H9 (cell line): ENCODE data around the gene RPL21. TPM values are rescaled to one million over a fixed set of nuclear protein-coding genes. Genes with fewer than 3 reads are reported as not detected.

ENCODE experiments used
- DNase-seq: peaks from one replicate; pipeline ENCODE4 v3.0.0-alpha.2; 2017
- H2AFZ ChIP-seq: one replicate; pipeline ENCODE4 v1.6.1; 2013; ENCODE audit warnings: mild to moderate bottlenecking, low read length, control low read depth, moderate library complexity
- H2AK5ac ChIP-seq: 2 replicates; pipeline ENCODE4 v1.6.1; 2013; ENCODE audit warnings: low read length, control low read depth, mixed read lengths; ENCODE audit not compliant: insufficient read length
- H2BK120ac ChIP-seq: one replicate; pipeline ENCODE4 v1.6.1; 2013; ENCODE audit warnings: low read depth, mild to moderate bottlenecking, low read length, control low read depth, inconsistent platforms; ENCODE audit not compliant: poor library complexity, severe bottlenecking
- H2BK12ac ChIP-seq: 2 replicates; pipeline ENCODE4 v1.6.1; 2013; ENCODE audit warnings: low read length, control low read depth, mixed read lengths, low read depth; ENCODE audit not compliant: insufficient read length
- H2BK15ac ChIP-seq: 2 replicates; pipeline ENCODE4 v1.6.1; 2013; ENCODE audit warnings: low read depth, low read length, control low read depth
- H2BK20ac ChIP-seq: one replicate; pipeline ENCODE4 v1.6.1; 2013; ENCODE audit warnings: low read depth, mild to moderate bottlenecking, low read length, control low read depth, inconsistent platforms; ENCODE audit not compliant: poor library complexity, severe bottlenecking
- H2BK5ac ChIP-seq: 2 replicates; pipeline ENCODE4 v1.6.1; 2013; ENCODE audit warnings: low read length, control low read depth, mixed read lengths; ENCODE audit not compliant: insufficient read length
- H3K14ac ChIP-seq: 2 replicates; pipeline ENCODE4 v1.6.1; 2013; ENCODE audit warnings: low read length, control low read depth; ENCODE audit not compliant: insufficient read depth
- H3K18ac ChIP-seq: 2 replicates; pipeline ENCODE4 v1.6.1; 2013; ENCODE audit warnings: low read depth, mild to moderate bottlenecking, mixed read lengths, low read length, control low read depth; ENCODE audit not compliant: insufficient read length
- H3K23ac ChIP-seq: 2 replicates; pipeline ENCODE4 v1.6.1; 2013; ENCODE audit warnings: low read length, control low read depth, mixed read lengths, low read depth; ENCODE audit not compliant: insufficient read length
- H3K23me2 ChIP-seq: 2 replicates; pipeline ENCODE4 v1.6.1; 2013; ENCODE audit warnings: low read depth, mild to moderate bottlenecking, mixed read lengths, low read length, control low read depth; ENCODE audit not compliant: insufficient read length, poor library complexity, severe bottlenecking
- H3K27ac ChIP-seq: 2 replicates; pipeline ENCODE4 v1.5.1; 2013; ENCODE audit warnings: low read length, control low read depth, mixed read lengths, low read depth; ENCODE audit not compliant: insufficient read length
- H3K27me3 ChIP-seq: 2 replicates; pipeline ENCODE4 v1.6.1; 2013; ENCODE audit warnings: low read length, control low read depth, inconsistent platforms; ENCODE audit not compliant: insufficient read depth
- H3K4ac ChIP-seq: 2 replicates; pipeline ENCODE4 v1.6.1; 2013; ENCODE audit warnings: low read depth, mild to moderate bottlenecking, control low read depth, inconsistent platforms, low read length, moderate library complexity
- H3K4me1 ChIP-seq: 2 replicates; pipeline ENCODE4 v1.6.1; 2013; ENCODE audit warnings: low read length, control low read depth, inconsistent platforms; ENCODE audit not compliant: insufficient read depth
- H3K4me2 ChIP-seq: 2 replicates; pipeline ENCODE4 v1.6.1; 2013; ENCODE audit warnings: low read length, control low read depth, mixed read lengths; ENCODE audit not compliant: insufficient read length, insufficient read depth
- H3K56ac ChIP-seq: 2 replicates; pipeline ENCODE4 v1.6.1; 2013; ENCODE audit warnings: low read depth, mild to moderate bottlenecking, mixed read lengths, low read length, control low read depth; ENCODE audit not compliant: insufficient read length
- H3K79me1 ChIP-seq: 2 replicates; pipeline ENCODE4 v1.6.1; 2013; ENCODE audit warnings: low read depth, mild to moderate bottlenecking, moderate library complexity, low read length, control low read depth, inconsistent platforms; ENCODE audit not compliant: insufficient read depth, poor library complexity, severe bottlenecking
- H3K79me2 ChIP-seq: 2 replicates; pipeline ENCODE4 v1.6.1; 2013; ENCODE audit warnings: low read length, control low read depth, inconsistent platforms; ENCODE audit not compliant: insufficient read depth
- H3K9ac ChIP-seq: 2 replicates; pipeline ENCODE4 v1.6.1; 2013; ENCODE audit warnings: low read length, control low read depth, mixed read lengths; ENCODE audit not compliant: insufficient read length; ENCODE audit errors: extremely low read depth
- H3K9me3 ChIP-seq: one replicate; pipeline ENCODE4 v1.6.1; 2013; ENCODE audit warnings: low read depth, low read length, inconsistent platforms; ENCODE audit not compliant: control insufficient read depth
- H3T11ph ChIP-seq: one replicate; pipeline ENCODE4 v1.6.1; 2013; ENCODE audit warnings: mild to moderate bottlenecking, low read length, control low read depth, inconsistent platforms
- H4K20me1 ChIP-seq: one replicate; pipeline ENCODE4 v1.6.1; 2013; ENCODE audit not compliant: control insufficient read depth, insufficient read length, insufficient read depth
- H4K5ac ChIP-seq: 2 replicates; pipeline ENCODE4 v1.6.1; 2013; ENCODE audit warnings: low read depth, mild to moderate bottlenecking, mixed read lengths, low read length, control low read depth; ENCODE audit not compliant: insufficient read length
- H4K8ac ChIP-seq: replicated peaks from 2 replicates; pipeline ENCODE4 v1.6.1; 2013; ENCODE audit warnings: low read length, control low read depth, mixed read lengths, low read depth; ENCODE audit not compliant: insufficient read length
- H4K91ac ChIP-seq: 2 replicates; pipeline ENCODE4 v1.6.1; 2013; ENCODE audit warnings: low read depth, mild to moderate bottlenecking, moderate library complexity, mixed read lengths, low read length, control low read depth; ENCODE audit not compliant: insufficient read length
- H3K27ac Mint-ChIP-seq, 3 experiments: 2 replicates in 2 of 3; 3 replicates in 1 of 3; pipeline ENCODE4 v1.8.0; 2020 to 2021; ENCODE audit warnings: mixed read lengths in 3 of 3, mild to moderate bottlenecking in 1 of 3, moderate library complexity in 1 of 3
- H3K27me3 Mint-ChIP-seq: 2 replicates; pipeline ENCODE4 v1.8.0; 2021; ENCODE audit warnings: low read depth, mild to moderate bottlenecking, moderate library complexity, mixed read lengths
- H3K36me3 Mint-ChIP-seq, 3 experiments: 2 replicates in 2 of 3; 3 replicates in 1 of 3; pipeline ENCODE4 v1.8.0; 2020 to 2021; ENCODE audit warnings: low read depth in 3 of 3, mixed read lengths in 3 of 3; ENCODE audit not compliant: insufficient read depth in 1 of 3
- H3K4me1 Mint-ChIP-seq, 2 experiments: 2 replicates each; pipeline ENCODE4 v1.8.0; 2020; ENCODE audit warnings: mixed read lengths in 2 of 2
- H3K4me3 Mint-ChIP-seq, 2 experiments: 2 replicates in 1 of 2; 3 replicates in 1 of 2; pipeline ENCODE4 v1.8.0; 2020 to 2021; ENCODE audit warnings: mild to moderate bottlenecking in 2 of 2, mixed read lengths in 2 of 2, moderate library complexity in 1 of 2
- H3K9me3 Mint-ChIP-seq, 2 experiments: 2 replicates in 1 of 2; 3 replicates in 1 of 2; pipeline ENCODE4 v1.8.0; 2020; ENCODE audit warnings: mild to moderate bottlenecking in 2 of 2, mixed read lengths in 2 of 2, moderate library complexity in 1 of 2
- CTCF ChIP-seq: fragments of 200-600 bp; sonication (generic); conservative IDR thresholded peaks from 3 replicates; pipeline ENCODE4 v1.8.0; 2021; ENCODE audit warnings: antibody characterized with exemption, mild to moderate bottlenecking
- WGBS: extraction: QIAGEN DNeasy Blood & Tissue Kit; methylation state at CpG from one replicate; pipeline ENCODE4 v1.1.7; 2013; ENCODE audit warnings: missing lambda C conversion rate, low lambda C conversion rate, mixed read lengths; ENCODE audit not compliant: insufficient read length; ENCODE audit errors: extremely low coverage; 5-methylcytosine and 5-hydroxymethylcytosine counted together
- total RNA-seq: library from RNA; stranded (reverse); gene quantifications from 2 replicates; pipeline ENCODE4 v1.2.1, GENCODE V29; 2021

RPL21 gene
- total RNA-seq, 1 experiment from 2014 or later, result 1,099 TPM

GRCh38 chr13:27302643-27303262, 51.4 kb downstream of the RPL21 start:
- Histone ChIP-seq H3K23me2 (no peaks in the 10 kb centered on the region), H3K4me1 (no peaks in the 10 kb centered on the region), H2AFZ (no peak overlapping the region), H2BK15ac (no peak overlapping the region), H3K4me2 (no peak overlapping the region), H2AK5ac (no peak overlapping the region), H3K9me3 (no peaks in the 10 kb centered on the region), H3K27me3 (no peaks in the 10 kb centered on the region), H2BK120ac (no peak overlapping the region), H3K14ac (no peak overlapping the region), H4K20me1 (no peaks in the 10 kb centered on the region), H2BK12ac (no peak overlapping the region), H3K4ac (no peak overlapping the region), H3K18ac (no peak overlapping the region), H3K56ac (no peak overlapping the region), H3K79me1 (no peaks in the 10 kb centered on the region), H4K8ac (no peak overlapping the region), H3K79me2 (no peaks in the 10 kb centered on the region), H3T11ph (no peak overlapping the region), H4K5ac (no peak overlapping the region), H3K23ac (no peak overlapping the region), H2BK20ac (no peak overlapping the region), H2BK5ac (no peak overlapping the region), H4K91ac (no peak overlapping the region), H3K9ac (no peak overlapping the region), H3K27ac (no peak overlapping the region)
- no peak overlapping the region for H3K27ac Mint-ChIP-seq
- no peak for DNase-seq
- peaks cover 0 to 6% of the 10 kb centered on the region in 2 experiments; a peak in 2 of 5 replicates for H3K9me3 Mint-ChIP-seq
- WGBS, result no CpG with 5 or more reads among the region's 4 CpGs
- no peaks in the 10 kb centered on the region for H3K4me1 Mint-ChIP-seq
- no peak for TF ChIP-seq CTCF
- H3K36me3 Mint-ChIP-seq, result no peaks in the 10 kb centered on the region; a peak in 1 of 7 replicates
- H3K27me3 Mint-ChIP-seq, result no peaks in the 10 kb centered on the region
- H3K4me3 Mint-ChIP-seq, result no peak overlapping the region
